ENCODE results near the gene SLC43A2. TPM values are rescaled to one million over a fixed set of nuclear protein-coding genes. Genes with fewer than 3 reads are reported as not detected.

The SLC43A2 gene
- total and polyA plus RNA-seq, 2 of the 13 experiments (the other 11 are each of a cell fraction or from before 2014, with no cell fraction given): 7.3 to 20.0 TPM

DNA sequence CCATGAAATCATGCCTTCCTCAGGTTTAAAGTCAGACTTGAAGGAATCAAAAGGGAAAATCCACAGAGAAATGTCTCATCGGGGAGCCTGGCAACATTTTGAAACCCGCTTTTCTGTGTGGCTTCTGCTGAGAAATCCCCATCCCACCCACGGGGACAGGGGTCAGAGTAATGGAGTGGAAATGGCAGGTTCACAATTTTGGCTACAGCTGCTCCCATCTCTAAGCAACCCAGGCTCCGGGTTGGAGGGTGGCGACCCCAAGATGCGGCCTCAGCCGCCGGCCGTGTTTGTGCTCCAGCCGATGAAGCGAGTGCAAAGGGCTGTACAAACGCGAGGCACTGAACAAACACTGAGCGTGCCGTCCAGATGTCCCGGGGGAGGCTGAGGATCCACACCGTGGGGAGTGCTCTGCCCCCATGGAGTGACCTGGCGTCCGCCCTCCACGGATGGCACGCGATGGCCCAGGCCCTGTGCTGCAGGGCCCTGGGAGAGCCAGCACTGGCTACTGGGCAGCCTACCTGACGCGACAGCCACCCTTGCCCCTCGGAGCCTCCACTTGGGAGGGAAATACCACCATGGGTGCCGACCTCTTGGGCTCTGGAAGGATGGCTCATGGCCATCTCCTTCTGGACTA lies 22.2 kb downstream of the SLC43A2 start (continued):
- TF ChIP-seq, protein P1, sequence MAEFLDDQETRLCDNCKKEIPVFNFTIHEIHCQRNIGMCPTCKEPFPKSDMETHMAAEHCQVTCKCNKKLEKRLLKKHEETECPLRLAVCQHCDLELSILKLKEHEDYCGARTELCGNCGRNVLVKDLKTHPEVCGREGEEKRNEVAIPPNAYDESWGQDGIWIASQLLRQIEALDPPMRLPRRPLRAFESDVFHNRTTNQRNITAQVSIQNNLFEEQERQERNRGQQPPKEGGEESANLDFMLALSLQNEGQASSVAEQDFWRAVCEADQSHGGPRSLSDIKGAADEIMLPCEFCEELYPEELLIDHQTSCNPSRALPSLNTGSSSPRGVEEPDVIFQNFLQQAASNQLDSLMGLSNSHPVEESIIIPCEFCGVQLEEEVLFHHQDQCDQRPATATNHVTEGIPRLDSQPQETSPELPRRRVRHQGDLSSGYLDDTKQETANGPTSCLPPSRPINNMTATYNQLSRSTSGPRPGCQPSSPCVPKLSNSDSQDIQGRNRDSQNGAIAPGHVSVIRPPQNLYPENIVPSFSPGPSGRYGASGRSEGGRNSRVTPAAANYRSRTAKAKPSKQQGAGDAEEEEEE (CRISPR knock-in tag; IDR thresholded peaks at IDR 0.05; ENCODE audit: borderline replicate concordance): no peak
- TF ChIP-seq ZNF570 (CRISPR knock-in tag; IDR thresholded peaks at IDR 0.05; ENCODE audit: borderline replicate concordance) (no peak), KDM5B (CRISPR knock-in tag; IDR thresholded peaks at IDR 0.05; ENCODE audit: borderline replicate concordance) (peak; percentile 65; the same call in 1 of the 2 replicates), RNF2 (conservative IDR thresholded peaks at IDR 0.05; ENCODE audit: low read depth) (no peak), ZFP41 (CRISPR knock-in tag; IDR thresholded peaks at IDR 0.05; ENCODE audit: borderline replicate concordance) (0 out of 2 replicates have a peak, but pooled peaks have one; percentile 40), SP1 (IDR thresholded peaks at IDR 0.05) (no peak), SP1 (CRISPR knock-in tag; IDR thresholded peaks at IDR 0.05) (no peak), RELA (CRISPR knock-in tag; IDR thresholded peaks at IDR 0.05) (no peak), HMG20A (CRISPR knock-in tag; IDR thresholded peaks at IDR 0.05; ENCODE audit: borderline replicate concordance) (no peak), ZFX (CRISPR knock-in tag; IDR thresholded peaks at IDR 0.05; ENCODE audit: low read depth) (peak; percentile 77), SRSF1 (optimal IDR thresholded peaks at IDR 0.05; ENCODE audit: low read depth, low read length) (no peak), ZNF333 (CRISPR knock-in tag; IDR thresholded peaks at IDR 0.05; ENCODE audit: borderline replicate concordance) (0 out of 2 replicates have a peak, but pooled peaks have one; percentile 1), ZNF205 (CRISPR knock-in tag; IDR thresholded peaks at IDR 0.05) (peak; percentile 61; the same call in 1 of the 2 replicates), RFX3 (CRISPR knock-in tag; IDR thresholded peaks at IDR 0.05) (no peak), CBX1 (IDR thresholded peaks at IDR 0.05; ENCODE audit: low read depth) (no peak), PHB2 (IDR thresholded peaks at IDR 0.05; ENCODE audit: partially characterized antibody) (no peak), ETV5 (CRISPR knock-in tag; IDR thresholded peaks at IDR 0.05; ENCODE audit: borderline replicate concordance) (peak; percentile 12; the same call in 1 of the 2 replicates), FOXK2 (IDR thresholded peaks at IDR 0.05) (no peak), CEBPG (CRISPR knock-in tag; IDR thresholded peaks at IDR 0.05) (no peak)
- TF ChIP-seq, protein P2, sequence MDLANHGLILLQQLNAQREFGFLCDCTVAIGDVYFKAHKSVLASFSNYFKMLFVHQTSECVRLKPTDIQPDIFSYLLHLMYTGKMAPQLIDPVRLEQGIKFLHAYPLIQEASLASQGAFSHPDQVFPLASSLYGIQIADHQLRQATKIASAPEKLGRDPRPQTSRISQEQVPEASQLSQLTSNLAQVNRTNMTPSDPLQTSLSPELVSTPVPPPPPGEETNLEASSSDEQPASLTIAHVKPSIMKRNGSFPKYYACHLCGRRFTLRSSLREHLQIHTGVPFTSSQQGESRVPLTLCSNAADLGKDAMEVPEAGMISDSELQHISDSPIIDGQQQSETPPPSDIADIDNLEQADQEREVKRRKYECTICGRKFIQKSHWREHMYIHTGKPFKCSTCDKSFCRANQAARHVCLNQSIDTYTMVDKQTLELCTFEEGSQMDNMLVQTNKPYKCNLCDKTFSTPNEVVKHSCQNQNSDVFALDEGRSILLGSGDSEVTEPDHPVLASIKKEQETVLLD (CRISPR knock-in tag; IDR thresholded peaks at IDR 0.05; ENCODE audit: low read depth): no peak
- TF ChIP-seq, protein P3, sequence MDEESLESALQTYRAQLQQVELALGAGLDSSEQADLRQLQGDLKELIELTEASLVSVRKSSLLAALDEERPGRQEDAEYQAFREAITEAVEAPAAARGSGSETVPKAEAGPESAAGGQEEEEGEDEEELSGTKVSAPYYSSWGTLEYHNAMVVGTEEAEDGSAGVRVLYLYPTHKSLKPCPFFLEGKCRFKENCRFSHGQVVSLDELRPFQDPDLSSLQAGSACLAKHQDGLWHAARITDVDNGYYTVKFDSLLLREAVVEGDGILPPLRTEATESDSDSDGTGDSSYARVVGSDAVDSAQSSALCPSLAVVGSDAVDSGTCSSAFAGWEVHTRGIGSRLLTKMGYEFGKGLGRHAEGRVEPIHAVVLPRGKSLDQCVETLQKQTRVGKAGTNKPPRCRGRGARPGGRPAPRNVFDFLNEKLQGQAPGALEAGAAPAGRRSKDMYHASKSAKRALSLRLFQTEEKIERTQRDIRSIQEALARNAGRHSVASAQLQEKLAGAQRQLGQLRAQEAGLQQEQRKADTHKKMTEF (CRISPR knock-in tag; IDR thresholded peaks at IDR 0.05): 0 out of 2 replicates have a peak, but pooled peaks have one; percentile 31
- TF ChIP-seq, protein P4, sequence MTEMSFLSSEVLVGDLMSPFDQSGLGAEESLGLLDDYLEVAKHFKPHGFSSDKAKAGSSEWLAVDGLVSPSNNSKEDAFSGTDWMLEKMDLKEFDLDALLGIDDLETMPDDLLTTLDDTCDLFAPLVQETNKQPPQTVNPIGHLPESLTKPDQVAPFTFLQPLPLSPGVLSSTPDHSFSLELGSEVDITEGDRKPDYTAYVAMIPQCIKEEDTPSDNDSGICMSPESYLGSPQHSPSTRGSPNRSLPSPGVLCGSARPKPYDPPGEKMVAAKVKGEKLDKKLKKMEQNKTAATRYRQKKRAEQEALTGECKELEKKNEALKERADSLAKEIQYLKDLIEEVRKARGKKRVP (CRISPR knock-in tag; IDR thresholded peaks at IDR 0.05): no peak
- TF ChIP-seq, protein P5, sequence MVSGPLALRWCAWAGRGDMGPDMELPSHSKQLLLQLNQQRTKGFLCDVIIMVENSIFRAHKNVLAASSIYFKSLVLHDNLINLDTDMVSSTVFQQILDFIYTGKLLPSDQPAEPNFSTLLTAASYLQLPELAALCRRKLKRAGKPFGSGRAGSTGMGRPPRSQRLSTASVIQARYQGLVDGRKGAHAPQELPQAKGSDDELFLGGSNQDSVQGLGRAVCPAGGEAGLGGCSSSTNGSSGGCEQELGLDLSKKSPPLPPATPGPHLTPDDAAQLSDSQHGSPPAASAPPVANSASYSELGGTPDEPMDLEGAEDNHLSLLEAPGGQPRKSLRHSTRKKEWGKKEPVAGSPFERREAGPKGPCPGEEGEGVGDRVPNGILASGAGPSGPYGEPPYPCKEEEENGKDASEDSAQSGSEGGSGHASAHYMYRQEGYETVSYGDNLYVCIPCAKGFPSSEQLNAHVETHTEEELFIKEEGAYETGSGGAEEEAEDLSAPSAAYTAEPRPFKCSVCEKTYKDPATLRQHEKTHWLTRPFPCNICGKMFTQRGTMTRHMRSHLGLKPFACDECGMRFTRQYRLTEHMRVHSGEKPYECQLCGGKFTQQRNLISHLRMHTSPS (CRISPR knock-in tag; IDR thresholded peaks at IDR 0.05; ENCODE audit: low read depth): peak; percentile 72

Data from HepG2 (cell line).